WTC11 (cell line): Measurements from ENCODE around the gene FBXO4. TPM values are rescaled to one million over a fixed set of nuclear protein-coding genes. Genes with fewer than 3 reads are reported as not detected.
A peak's percentile ranks its signal among the peaks of the same experiment; 100 is the strongest.

ENCODE experiments used
- ATAC-seq: fragments of 200-7000 bp; cut with Tn5 transposase; 2 replicates; pipeline ENCODE4 v1.10.0; 2021; ENCODE audit warnings: mild to moderate bottlenecking, moderate library complexity
- CTCF ChIA-PET: fragments of 300-600 bp; sonication (Branson Sonifier 250); formaldehyde crosslinking; loops from one replicate; lab custom pipeline; 2021; ENCODE audit warnings: antibody characterized with exemption; lab: Charles Lee
- POLR2A ChIA-PET: fragments of 350-600 bp; sonication (Branson Sonifier 250); formaldehyde crosslinking; loops from one replicate; lab custom pipeline; 2021; ENCODE audit warnings: antibody characterized with exemption; lab: Charles Lee
- DNase-seq: peaks from one replicate; pipeline ENCODE4 v3.0.0; 2021; ENCODE audit warnings: low spot score
- H3K27ac Mint-ChIP-seq: 2 replicates; pipeline ENCODE4 v1.8.0; 2021; ENCODE audit warnings: mixed read lengths
- H3K27me3 Mint-ChIP-seq: 2 replicates; pipeline ENCODE4 v1.8.0; 2021; ENCODE audit warnings: low read depth, mild to moderate bottlenecking, moderate library complexity, mixed read lengths
- H3K36me3 Mint-ChIP-seq: 2 replicates; pipeline ENCODE4 v1.8.0; 2021; ENCODE audit warnings: mixed read lengths
- H3K4me1 Mint-ChIP-seq: 2 replicates; pipeline ENCODE4 v1.8.0; 2022; ENCODE audit warnings: mixed read lengths
- H3K4me3 Mint-ChIP-seq: 2 replicates; pipeline ENCODE4 v1.8.0; 2021; ENCODE audit warnings: mild to moderate bottlenecking, moderate library complexity, mixed read lengths
- H3K9me3 Mint-ChIP-seq: 2 replicates; pipeline ENCODE4 v1.8.0; 2021; ENCODE audit warnings: mixed read lengths
- AR ChIP-seq: fragments of 250-450 bp; sonication (Bioruptor Pico); IDR thresholded peaks from 2 replicates; pipeline ENCODE4 v1.9.0; 2021; ENCODE audit warnings: mild to moderate bottlenecking
- CREB1 ChIP-seq: sonication (generic); formaldehyde crosslinking; IDR thresholded peaks from 2 replicates; pipeline ENCODE4 v1.8.0; 2023; ENCODE audit warnings: mild to moderate bottlenecking, missing genetic modification reagents
- E2F4 ChIP-seq: sonication (generic); formaldehyde crosslinking; IDR thresholded peaks from 2 replicates; pipeline ENCODE4 v1.8.1; 2022; ENCODE audit warnings: low read depth, mild to moderate bottlenecking, moderate library complexity, missing genetic modification reagents, borderline replicate concordance
- ESRRA ChIP-seq: sonication (generic); formaldehyde crosslinking; IDR thresholded peaks from 2 replicates; pipeline ENCODE4 v1.8.1; 2022; ENCODE audit warnings: mild to moderate bottlenecking, missing genetic modification reagents, borderline replicate concordance
- GTF2I ChIP-seq: fragments of 250-450 bp; sonication (Bioruptor Pico); conservative IDR thresholded peaks from 2 replicates; pipeline ENCODE4 v1.4.0; 2021; ENCODE audit warnings: mild to moderate bottlenecking
- HMGA2 ChIP-seq: fragments of 250-450 bp; sonication (Bioruptor Pico); IDR thresholded peaks from 2 replicates; pipeline ENCODE4 v1.4.0; 2021; ENCODE audit warnings: mild to moderate bottlenecking, moderate library complexity
- JAZF1 ChIP-seq: fragments of 250-450 bp; sonication (Bioruptor Pico); IDR thresholded peaks from 2 replicates; pipeline ENCODE4 v1.9.0; 2021; ENCODE audit warnings: moderate library complexity, mild to moderate bottlenecking, inconsistent platforms
- JUN ChIP-seq: sonication (generic); formaldehyde crosslinking; IDR thresholded peaks from 2 replicates; pipeline ENCODE4 v1.8.0; 2023; ENCODE audit warnings: mild to moderate bottlenecking, missing genetic modification reagents
- NR3C1 ChIP-seq: sonication (generic); formaldehyde crosslinking; conservative IDR thresholded peaks from 2 replicates; pipeline ENCODE4 v1.8.1; 2023; ENCODE audit warnings: low read depth, mild to moderate bottlenecking, missing genetic modification reagents
- PRDM15 ChIP-seq: sonication (generic); formaldehyde crosslinking; IDR thresholded peaks from 2 replicates; pipeline ENCODE4 v1.8.0; 2022; ENCODE audit warnings: missing genetic modification reagents
- SMAD4 ChIP-seq: sonication (generic); formaldehyde crosslinking; IDR thresholded peaks from 2 replicates; pipeline ENCODE4 v1.8.0; 2022; ENCODE audit warnings: mild to moderate bottlenecking, missing genetic modification reagents
- SOX15 ChIP-seq: fragments of 250-450 bp; sonication (Bioruptor Pico); IDR thresholded peaks from 2 replicates; pipeline ENCODE4 v1.9.0; 2021; ENCODE audit warnings: mild to moderate bottlenecking
- USF2 ChIP-seq: sonication (generic); formaldehyde crosslinking; IDR thresholded peaks from 2 replicates; pipeline ENCODE4 v1.8.1; 2023; ENCODE audit warnings: mild to moderate bottlenecking, missing genetic modification reagents, moderate library complexity
- ZNF232 ChIP-seq: sonication (generic); formaldehyde crosslinking; IDR thresholded peaks from 2 replicates; pipeline ENCODE4 v1.8.0; 2022; ENCODE audit warnings: mild to moderate bottlenecking, missing genetic modification reagents
- total RNA-seq: library from RNA; stranded (reverse); gene quantifications from 3 replicates; pipeline ENCODE4 v1.2.3, GENCODE V29; 2021

The FBXO4 gene
- total RNA-seq, 1 experiment from 2014 or later, result 0.72 TPM

- Mint-ChIP-seq H3K4me3 (no peak overlapping the region), H3K9me3 (peaks cover 31% of the 10 kb centered on the region), H3K27me3 (peaks cover 2% of the 10 kb centered on the region; the same call in 1 of the 2 replicates), H3K27ac (no peak overlapping the region), H3K4me1 (no peaks in the 10 kb centered on the region), H3K36me3 (0 out of 2 replicates have a peak, but pooled peaks cover 3% of the 10 kb centered on the region)
- ChIA-PET CTCF (no interaction called here), POLR2A (no interaction called here)
- DNase-seq (no peak), ATAC-seq (no peak)
- TF ChIP-seq E2F4 (CRISPR knock-in tag) (no peak), ZNF232 (CRISPR knock-in tag) (no peak), JAZF1 (no peak), SMAD4 (CRISPR knock-in tag) (no peak), CREB1 (CRISPR knock-in tag) (no peak), PRDM15 (CRISPR knock-in tag) (no peak), NR3C1 (no peak), HMGA2 (CRISPR knock-in tag) (no peak), ESRRA (no peak), GTF2I (CRISPR knock-in tag) (no peak), AR (CRISPR knock-in tag) (no peak)
Observed at GRCh38 chr5:41956943-41957342, 31.9 kb downstream of the FBXO4 start.

- peak; percentile 51; the same call in 1 of the 2 replicates for TF ChIP-seq HMGA2 (CRISPR knock-in tag)
- TF ChIP-seq JUN (CRISPR knock-in tag), result no peak
- no peak overlapping the region for H3K4me3 Mint-ChIP-seq
Observed at GRCh38 chr5:41960481-41960880, 35.4 kb downstream of the FBXO4 start.

GRCh38 chr5:41961736-41962135 lies 36.7 kb downstream of the FBXO4 start:
- POLR2A ChIA-PET, result no interaction called here
- Mint-ChIP-seq H3K36me3 (0 out of 2 replicates have a peak, but pooled peaks cover 3% of the 10 kb centered on the region), H3K4me3 (no peak overlapping the region), H3K27me3 (peaks cover 2% of the 10 kb centered on the region; the same call in 1 of the 2 replicates), H3K4me1 (no peaks in the 10 kb centered on the region), H3K9me3 (peaks cover 39% of the 10 kb centered on the region), H3K27ac (no peak overlapping the region)
- ATAC-seq, result no peak
- DNase-seq, result no peak
- TF ChIP-seq SOX15 (CRISPR knock-in tag) (no peak), USF2 (CRISPR knock-in tag) (no peak)
- CTCF ChIA-PET, result no interaction called here

More at GRCh38 chr5:41960481-41960880, 35.4 kb downstream of the FBXO4 start:
- peaks cover 38% of the 10 kb centered on the region for H3K9me3 Mint-ChIP-seq
- peaks cover 2% of the 10 kb centered on the region; the same call in 1 of the 2 replicates for H3K27me3 Mint-ChIP-seq
- no peaks in the 10 kb centered on the region for H3K4me1 Mint-ChIP-seq
- DNase-seq, result no peak
- ATAC-seq, result no peak
- POLR2A ChIA-PET, result no interaction called here
- H3K27ac Mint-ChIP-seq, result no peak overlapping the region
- H3K36me3 Mint-ChIP-seq, result 0 out of 2 replicates have a peak, but pooled peaks cover 3% of the 10 kb centered on the region
- CTCF ChIA-PET, result no interaction called here
